ENCODE measurements around the gene TRIM7. TPM values are rescaled to one million over a fixed set of nuclear protein-coding genes. Genes with fewer than 3 reads are reported as not detected.

TRIM7 gene
- total and polyA plus RNA-seq, 9 of the 15 experiments (the other 6 are each of a cell fraction or from before 2014, with no cell fraction given), result 2.6 to 14.9 (median 8.9) TPM

- TF ChIP-seq, protein P1, sequence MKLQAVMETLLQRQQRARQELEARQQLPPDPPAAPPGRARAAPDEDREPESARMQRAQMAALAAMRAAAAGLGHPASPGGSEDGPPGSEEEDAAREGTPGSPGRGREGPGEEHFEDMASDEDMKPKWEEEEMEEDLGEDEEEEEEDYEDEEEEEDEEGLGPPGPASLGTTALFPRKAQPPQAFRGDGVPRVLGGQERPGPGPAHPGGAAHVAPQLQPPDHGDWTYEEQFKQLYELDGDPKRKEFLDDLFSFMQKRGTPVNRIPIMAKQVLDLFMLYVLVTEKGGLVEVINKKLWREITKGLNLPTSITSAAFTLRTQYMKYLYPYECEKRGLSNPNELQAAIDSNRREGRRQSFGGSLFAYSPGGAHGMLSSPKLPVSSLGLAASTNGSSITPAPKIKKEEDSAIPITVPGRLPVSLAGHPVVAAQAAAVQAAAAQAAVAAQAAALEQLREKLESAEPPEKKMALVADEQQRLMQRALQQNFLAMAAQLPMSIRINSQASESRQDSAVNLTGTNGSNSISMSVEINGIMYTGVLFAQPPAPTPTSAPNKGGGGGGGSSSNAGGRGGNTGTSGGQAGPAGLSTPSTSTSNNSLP (IDR thresholded peaks at IDR 0.05; ENCODE audit: borderline replicate concordance, low read depth, low read length), result no peak
- TF ChIP-seq ZNF551 (CRISPR knock-in tag; IDR thresholded peaks at IDR 0.05) (no peak), TBL1XR1 (IDR thresholded peaks at IDR 0.05; ENCODE audit: low read length in 2 of 2) (peak; percentile 46 to 96; a peak in 3 of 4 replicates), ETV6 (IDR thresholded peaks at IDR 0.05; ENCODE audit: borderline replicate concordance in 1 of 2, low read depth in 2 of 2, low read length in 1 of 2) (peak in 1 of 2 experiments; percentile 75; a peak in 2 of 4 replicates), ETV6 (CRISPR knock-in tag; IDR thresholded peaks at IDR 0.05; ENCODE audit: borderline replicate concordance) (0 out of 2 replicates have a peak, but pooled peaks have one; percentile 70), POLR3A (IDR thresholded peaks at IDR 0.05; ENCODE audit: borderline replicate concordance, extremely low read depth, insufficient read depth, insufficient read length) (peak; percentile 81), ATF1 (CRISPR knock-in tag; IDR thresholded peaks at IDR 0.05) (no peak), ATF1 (tag; IDR thresholded peaks at IDR 0.05) (peak; percentile 84), KDM4B (IDR thresholded peaks at IDR 0.05; ENCODE audit: borderline replicate concordance in 2 of 2, low read depth in 1 of 2) (peak in 1 of 2 experiments; percentile 32; a peak in 1 of 4 replicates), TCF7 (IDR thresholded peaks at IDR 0.05; ENCODE audit: borderline replicate concordance) (no peak; the same call in 1 of the 2 replicates), CBX3 (IDR thresholded peaks at IDR 0.05; ENCODE audit: borderline replicate concordance in 1 of 2, low read length in 2 of 2) (peak in 1 of 2 experiments; percentile 41; a peak in 2 of 3 replicates), ZNF507 (tag; conservative IDR thresholded peaks at IDR 0.05) (no peak), HDGF (IDR thresholded peaks at IDR 0.05) (no peak), CHD2 (IDR thresholded peaks at IDR 0.05; ENCODE audit: low read depth, low read length) (peak; percentile 9; the same call in 1 of the 2 replicates), EP300 (IDR thresholded peaks at IDR 0.05; ENCODE audit: low read length) (peak; percentile 73), ZNF197 (CRISPR knock-in tag; IDR thresholded peaks at IDR 0.05; ENCODE audit: low read depth) (0 out of 2 replicates have a peak, but pooled peaks have one; percentile 46), BHLHE40 (IDR thresholded peaks at IDR 0.05; ENCODE audit: low read length) (peak; percentile 77), NEUROD1 (IDR thresholded peaks at IDR 0.05; ENCODE audit: borderline replicate concordance, low read depth, low read length, partially characterized antibody) (peak; percentile 10), LCOR (CRISPR knock-in tag; IDR thresholded peaks at IDR 0.05) (peak; percentile 63), DPF2 (IDR thresholded peaks at IDR 0.05) (no peak), CSDE1 (IDR thresholded peaks at IDR 0.05) (peak in 1 of 2 experiments; percentile 68; a peak in 2 of 4 replicates), TCF3 (CRISPR knock-in tag; IDR thresholded peaks at IDR 0.05) (peak; percentile 42)
- TF ChIP-seq, protein P2, sequence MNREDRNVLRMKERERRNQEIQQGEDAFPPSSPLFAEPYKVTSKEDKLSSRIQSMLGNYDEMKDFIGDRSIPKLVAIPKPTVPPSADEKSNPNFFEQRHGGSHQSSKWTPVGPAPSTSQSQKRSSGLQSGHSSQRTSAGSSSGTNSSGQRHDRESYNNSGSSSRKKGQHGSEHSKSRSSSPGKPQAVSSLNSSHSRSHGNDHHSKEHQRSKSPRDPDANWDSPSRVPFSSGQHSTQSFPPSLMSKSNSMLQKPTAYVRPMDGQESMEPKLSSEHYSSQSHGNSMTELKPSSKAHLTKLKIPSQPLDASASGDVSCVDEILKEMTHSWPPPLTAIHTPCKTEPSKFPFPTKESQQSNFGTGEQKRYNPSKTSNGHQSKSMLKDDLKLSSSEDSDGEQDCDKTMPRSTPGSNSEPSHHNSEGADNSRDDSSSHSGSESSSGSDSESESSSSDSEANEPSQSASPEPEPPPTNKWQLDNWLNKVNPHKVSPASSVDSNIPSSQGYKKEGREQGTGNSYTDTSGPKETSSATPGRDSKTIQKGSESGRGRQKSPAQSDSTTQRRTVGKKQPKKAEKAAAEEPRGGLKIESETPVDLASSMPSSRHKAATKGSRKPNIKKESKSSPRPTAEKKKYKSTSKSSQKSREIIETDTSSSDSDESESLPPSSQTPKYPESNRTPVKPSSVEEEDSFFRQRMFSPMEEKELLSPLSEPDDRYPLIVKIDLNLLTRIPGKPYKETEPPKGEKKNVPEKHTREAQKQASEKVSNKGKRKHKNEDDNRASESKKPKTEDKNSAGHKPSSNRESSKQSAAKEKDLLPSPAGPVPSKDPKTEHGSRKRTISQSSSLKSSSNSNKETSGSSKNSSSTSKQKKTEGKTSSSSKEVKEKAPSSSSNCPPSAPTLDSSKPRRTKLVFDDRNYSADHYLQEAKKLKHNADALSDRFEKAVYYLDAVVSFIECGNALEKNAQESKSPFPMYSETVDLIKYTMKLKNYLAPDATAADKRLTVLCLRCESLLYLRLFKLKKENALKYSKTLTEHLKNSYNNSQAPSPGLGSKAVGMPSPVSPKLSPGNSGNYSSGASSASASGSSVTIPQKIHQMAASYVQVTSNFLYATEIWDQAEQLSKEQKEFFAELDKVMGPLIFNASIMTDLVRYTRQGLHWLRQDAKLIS (CRISPR knock-in tag; IDR thresholded peaks at IDR 0.05), result peak; percentile 10
Observed at GRCh38 chr5:181221792-181222629, 17.0 kb upstream of the TRIM7 start (continued).
